H1 (cell line): ENCODE measurements around the gene H1-8. TPM values are rescaled to one million over a fixed set of nuclear protein-coding genes. Genes with fewer than 3 reads are reported as not detected.

Experiments
- CTCF ChIA-PET: fragments of 300-600 bp; sonication (Branson Sonifier 250); formaldehyde crosslinking; loops from one replicate; lab custom pipeline; 2021; ENCODE audit not compliant: partially characterized antibody; lab: Charles Lee
- POLR2A ChIA-PET: fragments of 300-600 bp; sonication (Branson Sonifier 250); formaldehyde crosslinking; loops from one replicate; lab custom pipeline; 2021; ENCODE audit warnings: inconsistent platforms; ENCODE audit not compliant: partially characterized antibody; lab: Charles Lee
- DNase-seq, 2 experiments: peaks; one replicate each; pipeline versions ENCODE4 v3.0.0 to v3.0.0-alpha.2; 2010 to 2022; ENCODE audit warnings: low spot score in 2 of 2, low read depth in 1 of 2, mixed read lengths in 1 of 2
- FAIRE-seq: peaks from 2 replicates; lab custom pipeline; 2011; peaks lifted over from hg19 to GRCh38; lab: Jason Lieb, UNC
- H2AFZ ChIP-seq: 2 replicates; pipeline ENCODE4 v1.8.1; 2012; ENCODE audit warnings: low read length, inconsistent platforms
- H2AK5ac ChIP-seq: 2 replicates; pipeline ENCODE4 v1.6.1; 2013; ENCODE audit warnings: low read depth, low read length
- H2BK120ac ChIP-seq: replicated peaks from 2 replicates; pipeline ENCODE3; 2013; ENCODE audit warnings: low read depth, low read length, inconsistent platforms
- H2BK12ac ChIP-seq: 2 replicates; pipeline ENCODE4 v1.6.1; 2013; ENCODE audit warnings: low read depth, low read length
- H2BK15ac ChIP-seq: 2 replicates; pipeline ENCODE4 v1.6.1; 2013; ENCODE audit warnings: low read length
- H2BK20ac ChIP-seq: 2 replicates; pipeline ENCODE4 v1.6.1; 2013; ENCODE audit warnings: low read length
- H2BK5ac ChIP-seq: 2 replicates; pipeline ENCODE4 v1.6.1; 2013; ENCODE audit warnings: low read depth, low read length
- H3K14ac ChIP-seq: 2 replicates; pipeline ENCODE4 v1.6.1; 2013; ENCODE audit warnings: inconsistent platforms; ENCODE audit not compliant: insufficient read length
- H3K18ac ChIP-seq: 2 replicates; pipeline ENCODE4 v1.6.1; 2013; ENCODE audit warnings: low read length; ENCODE audit errors: extremely low read depth
- H3K23ac ChIP-seq: 2 replicates; pipeline ENCODE4 v1.6.1; 2013; ENCODE audit warnings: inconsistent platforms; ENCODE audit not compliant: insufficient read length
- H3K23me2 ChIP-seq: 2 replicates; pipeline ENCODE4 v1.6.1; 2013; ENCODE audit warnings: low read depth, low read length
- H3K27ac ChIP-seq: 2 replicates; pipeline ENCODE4 v1.6.1; 2011; ENCODE audit warnings: low read depth, low read length, inconsistent platforms
- H3K27me3 ChIP-seq, 4 experiments: replicated peaks in 1 of 4; 1 replicate in 1 of 4; 2 replicates in 3 of 4; pipeline versions ENCODE4 v1.6.1 to v1.8.1; 2011 to 2013; ENCODE audit warnings: low read length in 3 of 4, mild to moderate bottlenecking in 3 of 4, inconsistent platforms in 2 of 4, mixed read lengths in 2 of 4, moderate library complexity in 1 of 4; ENCODE audit not compliant: control insufficient read depth in 3 of 4, insufficient read depth in 3 of 4; ENCODE audit errors: extremely low read depth in 1 of 4
- H3K36me3 ChIP-seq, 4 experiments: 2 replicates each; pipeline versions ENCODE4 v1.6.1 to v1.8.1; 2011 to 2013; ENCODE audit warnings: mild to moderate bottlenecking in 4 of 4, low read length in 3 of 4, moderate library complexity in 2 of 4, control low read depth in 1 of 4, inconsistent platforms in 1 of 4; ENCODE audit not compliant: insufficient read depth in 4 of 4, control insufficient read depth in 2 of 4
- H3K4ac ChIP-seq: replicated peaks from 2 replicates; pipeline ENCODE3; 2013; ENCODE audit warnings: low read length, low read depth, mixed read lengths, inconsistent platforms; ENCODE audit not compliant: insufficient read length
- H3K4me1 ChIP-seq, 4 experiments: replicated peaks in 1 of 4; 1 replicate in 1 of 4; 2 replicates in 3 of 4; pipeline versions ENCODE4 v1.6.1 to v1.8.1; 2011 to 2013; ENCODE audit warnings: low read length in 3 of 4, inconsistent platforms in 2 of 4, mixed read lengths in 1 of 4; ENCODE audit not compliant: insufficient read depth in 4 of 4, control insufficient read depth in 3 of 4
- H3K4me2 ChIP-seq, 2 experiments: 2 replicates each; pipeline versions ENCODE4 v1.6.1 to v1.8.1; 2011 to 2013; ENCODE audit warnings: low read depth in 2 of 2, low read length in 2 of 2, control low read depth in 1 of 2, inconsistent platforms in 1 of 2, mild to moderate bottlenecking in 1 of 2; ENCODE audit not compliant: insufficient read depth in 1 of 2
- H3K4me3 ChIP-seq, 4 experiments: fragments of 200-600, 300-600 bp in 1 of 4; sonication (generic), shearing (Covaris generic), sonication (Bioruptor Twin) in 1 of 4; 2 replicates each; pipeline versions ENCODE4 v1.5.1 to v1.8.1; 2011 to 2016; ENCODE audit warnings: low read length in 4 of 4, low read depth in 3 of 4, control low read depth in 2 of 4, inconsistent platforms in 2 of 4, mild to moderate bottlenecking in 2 of 4, mixed read lengths in 1 of 4, moderate library complexity in 1 of 4; ENCODE audit not compliant: insufficient read depth in 2 of 4; ENCODE audit errors: extremely low read depth in 1 of 4
- H3K56ac ChIP-seq: replicated peaks from 2 replicates; pipeline ENCODE3; 2013; ENCODE audit warnings: low read depth, mild to moderate bottlenecking, mixed read lengths, low read length, inconsistent platforms; ENCODE audit not compliant: insufficient read length
- H3K79me1 ChIP-seq: 2 replicates; pipeline ENCODE4 v1.6.1; 2013; ENCODE audit warnings: low read depth, low read length, control low read depth
- H3K79me2 ChIP-seq, 2 experiments: 2 replicates each; pipeline versions ENCODE4 v1.6.1 to v1.8.1; 2012 to 2013; ENCODE audit warnings: low read length in 2 of 2, mild to moderate bottlenecking in 2 of 2, inconsistent platforms in 1 of 2; ENCODE audit not compliant: insufficient read depth in 2 of 2, control insufficient read depth in 1 of 2
- H3K9ac ChIP-seq, 4 experiments: replicated peaks in 1 of 4; 1 replicate in 1 of 4; 2 replicates in 3 of 4; pipeline versions ENCODE4 v1.6.1 to v1.8.1; 2011 to 2013; ENCODE audit warnings: low read depth in 3 of 4, low read length in 3 of 4, control low read depth in 2 of 4, mild to moderate bottlenecking in 2 of 4, moderate library complexity in 2 of 4, inconsistent platforms in 1 of 4; ENCODE audit errors: extremely low read depth in 1 of 4
- H3K9me3 ChIP-seq, 2 experiments: 2 replicates each; pipeline versions ENCODE4 v1.6.1 to v1.8.1; 2012 to 2013; ENCODE audit warnings: mild to moderate bottlenecking in 2 of 2, moderate library complexity in 2 of 2, control low read depth in 1 of 2, inconsistent platforms in 1 of 2, low read depth in 1 of 2, low read length in 1 of 2, mixed read lengths in 1 of 2; ENCODE audit not compliant: insufficient read depth in 2 of 2
- H4K20me1 ChIP-seq, 2 experiments: replicated peaks in 1 of 2; 2 replicates each; pipeline versions ENCODE3 to v1.8.1; 2011 to 2013; ENCODE audit warnings: inconsistent platforms in 2 of 2, low read length in 2 of 2, mild to moderate bottlenecking in 1 of 2; ENCODE audit not compliant: insufficient read depth in 2 of 2, control insufficient read depth in 1 of 2
- H4K5ac ChIP-seq: 2 replicates; pipeline ENCODE4 v1.6.1; 2013; ENCODE audit warnings: low read length, low read depth, mixed read lengths, inconsistent platforms; ENCODE audit not compliant: insufficient read length
- H4K8ac ChIP-seq: 2 replicates; pipeline ENCODE4 v1.8.0; 2013; ENCODE audit warnings: mild to moderate bottlenecking, moderate library complexity, low read length, inconsistent platforms; ENCODE audit not compliant: insufficient read depth; ENCODE audit errors: extremely low read depth
- H4K91ac ChIP-seq: replicated peaks from 2 replicates; pipeline ENCODE3; 2013; ENCODE audit warnings: low read length, mixed read lengths, inconsistent platforms; ENCODE audit not compliant: insufficient read length
- ASH2L ChIP-seq: fragments of 200-600, 300-600 bp; sonication (generic); IDR thresholded peaks from one replicate; pipeline ENCODE4 v1.7.1; 2017; ENCODE audit warnings: low read length
- ATF2 ChIP-seq: IDR thresholded peaks from 2 replicates; pipeline ENCODE4 v1.6.1; 2012; ENCODE audit warnings: low read length, inconsistent platforms
- CHD1 ChIP-seq: IDR thresholded peaks from 2 replicates; pipeline ENCODE4 v1.6.1; 2012; ENCODE audit warnings: low read depth, low read length, improper control_type of control experiment
- CREB1 ChIP-seq: IDR thresholded peaks from 2 replicates; pipeline ENCODE4 v1.6.1; 2012; ENCODE audit warnings: inconsistent platforms
- CTBP2 ChIP-seq: IDR thresholded peaks from 2 replicates; pipeline ENCODE4 v1.7.0; 2011; ENCODE audit warnings: borderline replicate concordance, mild to moderate bottlenecking, moderate library complexity, mixed read lengths, low read length; ENCODE audit not compliant: insufficient read depth, insufficient read length
- HDAC2 ChIP-seq, 2 experiments: fragments of 300-600 bp in 1 of 2; sonication (generic) in 1 of 2; IDR thresholded peaks; 2 replicates each; pipeline ENCODE4 v1.6.1; 2011 to 2012; ENCODE audit warnings: low read depth in 2 of 2, low read length in 2 of 2, mild to moderate bottlenecking in 2 of 2, moderate library complexity in 2 of 2, borderline replicate concordance in 1 of 2, inconsistent platforms in 1 of 2
- POLR2A ChIP-seq, 2 experiments: IDR thresholded peaks; 1 replicate in 1 of 2; 2 replicates in 1 of 2; pipeline ENCODE4 v1.6.1; 2011; ENCODE audit warnings: low read depth in 2 of 2, low read length in 2 of 2, mild to moderate bottlenecking in 2 of 2; ENCODE audit errors: control extremely low read depth in 1 of 2
- RAD21 ChIP-seq, 2 experiments: IDR thresholded peaks in 1 of 2; conservative IDR thresholded peaks in 1 of 2; 2 replicates each; pipeline ENCODE4 v1.6.1; 2011; ENCODE audit warnings: low read depth in 2 of 2, low read length in 2 of 2, improper control_type of control experiment in 1 of 2, inconsistent platforms in 1 of 2, mild to moderate bottlenecking in 1 of 2, moderate library complexity in 1 of 2
- SP2 ChIP-seq: IDR thresholded peaks from 2 replicates; pipeline ENCODE4 v1.6.1; 2012; ENCODE audit warnings: mild to moderate bottlenecking, low read length, inconsistent platforms
- TEAD4 ChIP-seq: IDR thresholded peaks from 2 replicates; pipeline ENCODE4 v1.6.1; 2012; ENCODE audit warnings: low read depth, low read length, inconsistent platforms, mixed read lengths
- ZNF274 ChIP-seq: IDR thresholded peaks from 2 replicates; pipeline ENCODE4 v1.7.0; 2012; ENCODE audit warnings: low read length, borderline replicate concordance; ENCODE audit errors: extremely low read depth
- WGBS, 2 experiments: shearing (Covaris generic) in 1 of 2; methylation state at CpG; one replicate each; pipeline versions ENCODE4 v1.1.6 to v1.1.7; 2013 to 2015; ENCODE audit warnings: low lambda C conversion rate in 2 of 2, mixed read lengths in 2 of 2, inconsistent platforms in 1 of 2, low coverage in 1 of 2, missing lambda C conversion rate in 1 of 2; ENCODE audit not compliant: insufficient replicate concordance in 2 of 2, insufficient coverage in 1 of 2, insufficient read length in 1 of 2; ENCODE audit errors: extremely low coverage in 1 of 2, missing lambda C conversion rate in 1 of 2; 5-methylcytosine and 5-hydroxymethylcytosine counted together
- polyA plus RNA-seq, 7 experiments: library from polyadenylated mRNA; depleted of rRNA in 3 of 7; stranded (reverse) in 5 of 7; unstranded in 2 of 7; fragments of >200 nt in 5 of 7; fragments of 200-250 nt in 2 of 7; gene quantifications; 1 replicate in 5 of 7; 2 replicates in 1 of 7; 4 replicates in 1 of 7; pipeline versions ENCODE4 v1.2.1 to v1.2.3, GENCODE V29; 2011 to 2013; ENCODE audit warnings: missing spikeins in 2 of 7, mixed read lengths in 2 of 7
- total RNA-seq: library from RNA; stranded (reverse); fragmentation: NEBNext Ultra II Directional; extraction: Animal tissue kit (Norgen Biotek cat#: 25700); gene quantifications from 2 replicates; pipeline ENCODE4 v1.2.1, GENCODE V29; 2021

H1-8 gene
- total and polyA plus RNA-seq, 2 of the 8 experiments (the other 6 are each of a cell fraction or from before 2014, with no cell fraction given), result not detected

GRCh38 chr3:129555616-129556357, 12.8 kb downstream of the H1-8 start:
- Histone ChIP-seq H3K4me1 (peaks cover 3 to 22% (median 11%) of the 10 kb centered on the region in 4 experiments), H3K36me3 (no peaks in the 10 kb centered on the region; a peak in 1 of 8 replicates), H3K23me2 (no peaks in the 10 kb centered on the region), H3K4me2 (no peak overlapping the region), H4K91ac (no peak overlapping the region), H3K9ac (no peak overlapping the region), H3K56ac (no peak overlapping the region), H2AK5ac (no peak overlapping the region), H3K18ac (no peak overlapping the region; the same call in 1 of the 2 replicates), H2AFZ (no peak overlapping the region), H2BK20ac (no peak overlapping the region), H2BK5ac (no peak overlapping the region), H2BK15ac (no peak overlapping the region), H3K23ac (no peak overlapping the region), H3K4ac (no peak overlapping the region), H3K27ac (no peak overlapping the region), H3K9me3 (no peaks in the 10 kb centered on the region), H4K20me1 (peaks cover 0 to 1% of the 10 kb centered on the region in 2 experiments), H3K27me3 (no peaks in the 10 kb centered on the region; a peak in 1 of 7 replicates), H3K4me3 (no peak overlapping the region), H4K5ac (no peak overlapping the region), H2BK120ac (no peak overlapping the region), H4K8ac (no peak overlapping the region; the same call in 1 of the 2 replicates), H3K79me2 (no peaks in the 10 kb centered on the region), H3K79me1 (no peaks in the 10 kb centered on the region), H2BK12ac (no peak overlapping the region), H3K14ac (no peak overlapping the region)
- TF ChIP-seq SP2 (no peak), ATF2 (no peak), RAD21 (IDR thresholded peaks at IDR 0.05 in 1 of 2, conservative IDR thresholded peaks at IDR 0.05 in 1 of 2; ENCODE audit: low read depth in 2 of 2, low read length in 2 of 2) (no peak), HDAC2 (IDR thresholded peaks at IDR 0.05; ENCODE audit: borderline replicate concordance in 1 of 2, low read depth in 2 of 2, low read length in 2 of 2) (no peak), ZNF274 (no peak), ASH2L (no peak), CHD1 (no peak), POLR2A (IDR thresholded peaks at IDR 0.05; ENCODE audit: control extremely low read depth in 1 of 2, low read depth in 2 of 2, low read length in 2 of 2) (no peak), CREB1 (no peak), CTBP2 (no peak), TEAD4 (no peak)
- DNase-seq (no peak), FAIRE-seq (no peak)
- POLR2A ChIA-PET, result interaction anchor here (0.7 kb wide), 1 partner anchor 14 kb away, joined by 4 read pairs; no protein-coding TSS in a partner anchor
- CTCF ChIA-PET, result interaction anchor here (0.9 to 11.3 kb wide), 6 partner anchors 10 to 169 kb away, joined by 3 to 93 read pairs (median 8); no protein-coding TSS in a partner anchor
- 88% methylated on average over 16 of the region's 18 CpGs; no CpG with 5 or more reads in 1 of the 2 experiments for WGBS, 2 experiments
